RWPE2 (cell line): Measurements from ENCODE around the gene PATJ.

ENCODE experiments used
- ATAC-seq: fragments of 200-7000 bp; cut with Tn5 transposase; 3 replicates; pipeline ENCODE4 v1.9.1; 2021; ENCODE audit warnings: low read depth
- DNase-seq: peaks from one replicate; pipeline ENCODE4 v3.0.0-alpha.2; 2020; ENCODE audit warnings: low spot score
- H3K27ac ChIP-seq: fragments of 450-650 bp; 2 replicates; pipeline ENCODE4 v1.5.1; 2017; ENCODE audit warnings: mild to moderate bottlenecking; ENCODE audit not compliant: poor library complexity, severe bottlenecking
- H3K27me3 ChIP-seq: fragments of 250-450 bp; sonication (Bioruptor Pico); 2 replicates; pipeline ENCODE4 v1.5.1; 2021; ENCODE audit warnings: mild to moderate bottlenecking, moderate library complexity; ENCODE audit not compliant: insufficient read depth, poor library complexity, severe bottlenecking
- H3K36me3 ChIP-seq: fragments of 250-450 bp; sonication (Bioruptor Pico); 2 replicates; pipeline ENCODE4 v1.5.1; 2020; ENCODE audit warnings: low read depth, mild to moderate bottlenecking, moderate library complexity
- H3K4me1 ChIP-seq: fragments of 250-450 bp; sonication (Bioruptor Pico); 2 replicates; pipeline ENCODE4 v1.5.1; 2021; ENCODE audit warnings: mild to moderate bottlenecking, moderate library complexity; ENCODE audit not compliant: insufficient read depth, poor library complexity, severe bottlenecking
- H3K4me3 ChIP-seq: fragments of 250-450 bp; sonication (Bioruptor Pico); 2 replicates; pipeline ENCODE4 v1.5.1; 2021; ENCODE audit warnings: mild to moderate bottlenecking, moderate library complexity; ENCODE audit not compliant: severe bottlenecking
- H3K9me3 ChIP-seq: fragments of 250-450 bp; sonication (Bioruptor Pico); 2 replicates; pipeline ENCODE4 v1.5.1; 2021; ENCODE audit warnings: mild to moderate bottlenecking, moderate library complexity; ENCODE audit not compliant: severe bottlenecking
- TF ChIP-seq, protein P1 (sequence below): fragments of 450-650 bp; IDR thresholded peaks from one replicate; pipeline ENCODE4 v1.5.1; 2017; ENCODE audit warnings: mild to moderate bottlenecking, moderate library complexity; ENCODE audit not compliant: poor library complexity, severe bottlenecking

Gene PATJ

GRCh38 chr1:62117018-62117750 lies 374.9 kb downstream of the PATJ start:
- TF ChIP-seq, protein P1, sequence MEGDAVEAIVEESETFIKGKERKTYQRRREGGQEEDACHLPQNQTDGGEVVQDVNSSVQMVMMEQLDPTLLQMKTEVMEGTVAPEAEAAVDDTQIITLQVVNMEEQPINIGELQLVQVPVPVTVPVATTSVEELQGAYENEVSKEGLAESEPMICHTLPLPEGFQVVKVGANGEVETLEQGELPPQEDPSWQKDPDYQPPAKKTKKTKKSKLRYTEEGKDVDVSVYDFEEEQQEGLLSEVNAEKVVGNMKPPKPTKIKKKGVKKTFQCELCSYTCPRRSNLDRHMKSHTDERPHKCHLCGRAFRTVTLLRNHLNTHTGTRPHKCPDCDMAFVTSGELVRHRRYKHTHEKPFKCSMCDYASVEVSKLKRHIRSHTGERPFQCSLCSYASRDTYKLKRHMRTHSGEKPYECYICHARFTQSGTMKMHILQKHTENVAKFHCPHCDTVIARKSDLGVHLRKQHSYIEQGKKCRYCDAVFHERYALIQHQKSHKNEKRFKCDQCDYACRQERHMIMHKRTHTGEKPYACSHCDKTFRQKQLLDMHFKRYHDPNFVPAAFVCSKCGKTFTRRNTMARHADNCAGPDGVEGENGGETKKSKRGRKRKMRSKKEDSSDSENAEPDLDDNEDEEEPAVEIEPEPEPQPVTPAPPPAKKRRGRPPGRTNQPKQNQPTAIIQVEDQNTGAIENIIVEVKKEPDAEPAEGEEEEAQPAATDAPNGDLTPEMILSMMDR: no peak
- no peak for DNase-seq

DNA sequence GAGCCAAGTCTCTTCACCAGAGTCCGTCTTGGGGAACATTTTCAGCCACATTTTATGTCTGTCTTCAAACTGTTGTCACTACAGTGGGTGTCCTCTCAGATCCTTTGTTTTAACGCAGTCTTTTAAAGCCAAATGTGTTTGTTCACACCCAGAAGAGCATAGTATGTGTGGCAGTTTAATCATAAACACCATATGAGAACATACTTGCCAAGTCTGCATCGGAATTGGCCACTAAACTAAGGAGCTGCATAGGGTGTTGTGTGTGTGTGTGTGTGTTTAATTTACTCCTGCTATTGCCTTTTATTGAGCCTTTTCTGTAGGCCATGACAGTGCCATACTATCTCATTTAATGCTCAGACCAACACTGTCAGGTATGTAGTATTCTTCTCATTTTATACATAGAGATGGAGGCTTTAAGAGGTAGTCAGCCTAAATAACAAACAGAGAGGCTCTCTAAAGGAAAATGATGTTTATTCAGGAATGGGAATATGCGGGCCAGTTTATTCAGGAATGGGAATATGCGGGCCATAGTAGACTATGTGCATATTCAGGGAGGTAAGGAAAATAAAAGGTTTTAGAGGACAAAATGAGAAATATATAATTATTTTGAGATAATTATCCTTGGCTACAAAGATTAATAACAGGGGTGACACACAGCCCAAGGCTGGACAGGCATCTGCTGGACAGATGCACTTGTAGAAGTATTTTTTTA lies 384.5 kb downstream of the PATJ start:
- no peaks in the 10 kb centered on the region for H3K9me3 ChIP-seq
- H3K36me3 ChIP-seq: peaks cover 13% of the 10 kb centered on the region
- ATAC-seq: no peak
- H3K4me3 ChIP-seq: no peak overlapping the region
- H3K27ac ChIP-seq: no peak overlapping the region
- no peak for DNase-seq
- TF ChIP-seq, protein P1: no peak
- peaks cover 10% of the 10 kb centered on the region for H3K4me1 ChIP-seq
- no peaks in the 10 kb centered on the region for H3K27me3 ChIP-seq

More at GRCh38 chr1:62117018-62117750, 374.9 kb downstream of the PATJ start:
- H3K4me1 ChIP-seq: peaks cover 9% of the 10 kb centered on the region
- no peak overlapping the region for H3K27ac ChIP-seq
- H3K4me3 ChIP-seq: no peak overlapping the region
- H3K27me3 ChIP-seq: no peaks in the 10 kb centered on the region
- no peak for ATAC-seq
- peaks cover 5% of the 10 kb centered on the region; the same call in 1 of the 2 replicates for H3K36me3 ChIP-seq
- no peaks in the 10 kb centered on the region for H3K9me3 ChIP-seq

GRCh38 chr1:62128745-62129144 lies 386.5 kb downstream of the PATJ start:
- Histone ChIP-seq H3K36me3 (peaks cover 13% of the 10 kb centered on the region), H3K4me1 (no peaks in the 10 kb centered on the region), H3K27me3 (no peaks in the 10 kb centered on the region), H3K27ac (no peak overlapping the region), H3K9me3 (no peaks in the 10 kb centered on the region), H3K4me3 (no peak overlapping the region)
- TF ChIP-seq, protein P1: no peak
- ATAC-seq (no peak), DNase-seq (no peak)

GRCh38 chr1:62131093-62131725 lies 388.9 kb downstream of the PATJ start:
- H3K9me3 ChIP-seq: no peaks in the 10 kb centered on the region
- TF ChIP-seq, protein P1: peak; percentile 67

More at GRCh38 chr1:62131093-62131725, 388.9 kb downstream of the PATJ start:
- no peaks in the 10 kb centered on the region for H3K4me1 ChIP-seq
- no peak for DNase-seq
- no peaks in the 10 kb centered on the region for H3K27me3 ChIP-seq
- ATAC-seq: peak; percentile 83
- no peak overlapping the region for H3K4me3 ChIP-seq
- H3K27ac ChIP-seq: no peak overlapping the region
- H3K36me3 ChIP-seq: peaks cover 13% of the 10 kb centered on the region
